Astrocyte (in vitro differentiated cells and primary cell): ENCODE measurements around the gene GKN1.

ENCODE experiments used
- EZH2 ChIP-seq: IDR thresholded peaks from 2 replicates; pipeline ENCODE4 v1.6.1; 2012; ENCODE audit warnings: mild to moderate bottlenecking, low read length, inconsistent platforms; ENCODE audit not compliant: insufficient read depth
- TF ChIP-seq, protein P1 (sequence below): IDR thresholded peaks from 2 replicates; pipeline ENCODE4 v1.5.1; 2011; ENCODE audit warnings: low read depth, mild to moderate bottlenecking, inconsistent platforms, low read length, moderate library complexity; ENCODE audit not compliant: insufficient read depth

DNA sequence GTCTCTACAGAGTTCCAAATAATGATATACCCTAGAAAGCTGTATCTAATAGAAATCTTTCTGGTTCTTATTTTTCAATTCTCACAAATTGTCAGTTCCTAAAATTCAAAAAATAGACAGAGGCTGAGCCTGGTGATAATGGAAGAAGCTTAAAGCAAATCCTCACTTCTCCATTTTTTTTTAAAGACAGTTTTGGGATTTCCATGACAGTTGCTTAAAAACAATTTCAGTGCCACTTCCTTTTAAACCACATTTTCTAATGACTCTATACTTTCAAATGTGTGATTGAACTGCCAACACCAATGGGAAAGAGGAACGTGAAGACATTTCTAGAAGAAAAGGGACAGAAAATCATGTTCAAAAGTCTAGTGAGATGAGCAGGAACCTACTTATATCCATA, 25.7 kb upstream of the GKN1 start:
- TF ChIP-seq, protein P1, sequence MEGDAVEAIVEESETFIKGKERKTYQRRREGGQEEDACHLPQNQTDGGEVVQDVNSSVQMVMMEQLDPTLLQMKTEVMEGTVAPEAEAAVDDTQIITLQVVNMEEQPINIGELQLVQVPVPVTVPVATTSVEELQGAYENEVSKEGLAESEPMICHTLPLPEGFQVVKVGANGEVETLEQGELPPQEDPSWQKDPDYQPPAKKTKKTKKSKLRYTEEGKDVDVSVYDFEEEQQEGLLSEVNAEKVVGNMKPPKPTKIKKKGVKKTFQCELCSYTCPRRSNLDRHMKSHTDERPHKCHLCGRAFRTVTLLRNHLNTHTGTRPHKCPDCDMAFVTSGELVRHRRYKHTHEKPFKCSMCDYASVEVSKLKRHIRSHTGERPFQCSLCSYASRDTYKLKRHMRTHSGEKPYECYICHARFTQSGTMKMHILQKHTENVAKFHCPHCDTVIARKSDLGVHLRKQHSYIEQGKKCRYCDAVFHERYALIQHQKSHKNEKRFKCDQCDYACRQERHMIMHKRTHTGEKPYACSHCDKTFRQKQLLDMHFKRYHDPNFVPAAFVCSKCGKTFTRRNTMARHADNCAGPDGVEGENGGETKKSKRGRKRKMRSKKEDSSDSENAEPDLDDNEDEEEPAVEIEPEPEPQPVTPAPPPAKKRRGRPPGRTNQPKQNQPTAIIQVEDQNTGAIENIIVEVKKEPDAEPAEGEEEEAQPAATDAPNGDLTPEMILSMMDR, result no peak
- TF ChIP-seq EZH2, result no peak
